Loucy (cell line): Measurements from ENCODE around the gene NKAP.
"Not testable (repeated sequence)": the region's sequence is repeated elsewhere in the genome, so short reads cannot be mapped to it uniquely, and the experiment has no call there.

Experiments used
- H2AFZ ChIP-seq: fragments of 200-600 bp; sonication (generic); 2 replicates; pipeline ENCODE4 v1.6.0; 2016; ENCODE audit warnings: antibody characterized with exemption, mild to moderate bottlenecking, low read length, moderate library complexity
- H3F3A ChIP-seq: fragments of 200-600 bp; 2 replicates; pipeline ENCODE4 v1.6.0; 2016; ENCODE audit warnings: antibody characterized with exemption, low read depth, mild to moderate bottlenecking
- H3K27me3 ChIP-seq: fragments of 200-600 bp; sonication (generic); 2 replicates; pipeline ENCODE4 v1.6.1; 2014; ENCODE audit warnings: low read length, mild to moderate bottlenecking; ENCODE audit not compliant: insufficient read depth, poor library complexity, severe bottlenecking
- H3K36me3 ChIP-seq: fragments of 200-600 bp; sonication (generic); 2 replicates; pipeline ENCODE4 v1.6.1; 2016; ENCODE audit warnings: low read length; ENCODE audit not compliant: insufficient read depth
- H3K4me1 ChIP-seq: fragments of 200-600 bp; sonication (generic); 2 replicates; pipeline ENCODE4 v1.5.1; 2014; ENCODE audit warnings: low read length, mild to moderate bottlenecking; ENCODE audit not compliant: insufficient read depth, poor library complexity, severe bottlenecking
- H3K4me2 ChIP-seq: fragments of 200-600 bp; sonication (generic); 2 replicates; pipeline ENCODE4 v1.6.0; 2014; ENCODE audit warnings: antibody characterized with exemption, low read length, low read depth, mild to moderate bottlenecking; ENCODE audit not compliant: poor library complexity, severe bottlenecking
- H3K4me3 ChIP-seq: fragments of 200-600 bp; sonication (generic); 2 replicates; pipeline ENCODE4 v1.5.1; 2014; ENCODE audit warnings: low read length, mild to moderate bottlenecking, mixed read lengths; ENCODE audit not compliant: poor library complexity, severe bottlenecking
- H3K79me2 ChIP-seq: fragments of 200-600 bp; sonication (generic); 2 replicates; pipeline ENCODE4 v1.6.1; 2014; ENCODE audit warnings: low read length; ENCODE audit not compliant: insufficient read depth
- H3K9ac ChIP-seq: fragments of 200-600 bp; sonication (generic); 2 replicates; pipeline ENCODE4 v1.6.0; 2014; ENCODE audit warnings: mild to moderate bottlenecking, low read depth, low read length, moderate library complexity; ENCODE audit not compliant: poor library complexity, severe bottlenecking
- H3K9me2 ChIP-seq: fragments of 200-600 bp; sonication (generic); replicated peaks from 2 replicates; pipeline ENCODE4 v1.6.1; 2016; ENCODE audit warnings: low read depth, low read length, mixed read lengths
- H3K9me3 ChIP-seq: fragments of 200-600 bp; sonication (generic); 2 replicates; pipeline ENCODE4 v1.6.1; 2014; ENCODE audit warnings: mild to moderate bottlenecking, antibody characterized with exemption, low read length, low read depth; ENCODE audit not compliant: insufficient read depth
- H4K20me1 ChIP-seq: fragments of 200-600 bp; sonication (generic); 2 replicates; pipeline ENCODE4 v1.6.0; 2014; ENCODE audit warnings: antibody characterized with exemption, low read length, mild to moderate bottlenecking; ENCODE audit not compliant: insufficient read depth, poor library complexity, severe bottlenecking
- CTCF ChIP-seq: fragments of 200-600 bp; sonication (generic); conservative IDR thresholded peaks from 2 replicates; pipeline ENCODE4 v1.5.1; 2014; ENCODE audit warnings: mild to moderate bottlenecking, antibody characterized with exemption, low read length
- EZH2phosphoT487 ChIP-seq: fragments of 200-600 bp; IDR thresholded peaks from 2 replicates; pipeline ENCODE4 v1.6.1; 2018; ENCODE audit warnings: antibody characterized with exemption, mild to moderate bottlenecking, moderate library complexity, borderline replicate concordance

The NKAP gene

GRCh38 chrX:119899125-119899524 lies 44.4 kb downstream of the NKAP start:
- no peak overlapping the region for H3K4me3 ChIP-seq
- H3K9ac ChIP-seq: no peak overlapping the region
- H4K20me1 ChIP-seq: no peaks in the 10 kb centered on the region
- H3F3A ChIP-seq: no peaks in the 10 kb centered on the region
- H3K4me1 ChIP-seq: no peaks in the 10 kb centered on the region
- H3K9me3 ChIP-seq: no peaks in the 10 kb centered on the region
- H3K4me2 ChIP-seq: no peak overlapping the region
- TF ChIP-seq CTCF (no peak), EZH2phosphoT487 (no peak)
- H3K79me2 ChIP-seq: no peaks in the 10 kb centered on the region
- no peaks in the 10 kb centered on the region for H3K36me3 ChIP-seq
- H3K9me2 ChIP-seq: no peaks in the 10 kb centered on the region
- H2AFZ ChIP-seq: no peak overlapping the region
- no peaks in the 10 kb centered on the region for H3K27me3 ChIP-seq

- H3K4me1 ChIP-seq: no peaks in the 10 kb centered on the region
- H3K9ac ChIP-seq: no peak within 1 kb of the TSS
- H2AFZ ChIP-seq: no peak within 1 kb of the TSS
- H3K4me3 ChIP-seq: no peak within 1 kb of the TSS
- no peaks in the 10 kb centered on the region for H3K9me2 ChIP-seq
- no peaks in the 10 kb centered on the region for H3F3A ChIP-seq
- H3K27me3 ChIP-seq: no peaks in the 10 kb centered on the region
- no peak within 1 kb of the TSS for H3K4me2 ChIP-seq
- no peaks in the 10 kb centered on the region for H3K9me3 ChIP-seq
- TF ChIP-seq CTCF (no peak), EZH2phosphoT487 (no peak)
- H4K20me1 ChIP-seq: no peaks in the 10 kb centered on the region
- H3K36me3 ChIP-seq: no peaks in the 10 kb centered on the region
- no peaks in the 10 kb centered on the region for H3K79me2 ChIP-seq
Measured at GRCh38 chrX:119895843-119896326, 47.7 kb downstream of the NKAP start, which contains the start of gene AKAP14. Gene AKAP14, plus strand, starts transcription at chrX:119895893. Its CDS starts 7,331 bp downstream, at chrX:119903224.

GRCh38 chrX:119891961-119892692 lies 51.4 kb downstream of the NKAP start:
- H3K9ac ChIP-seq: not testable (repeated sequence)

GRCh38 chrX:119890626-119891025 lies 52.9 kb downstream of the NKAP start:
- not testable (repeated sequence) for H3K79me2 ChIP-seq, H3K9ac ChIP-seq, H3K4me1 ChIP-seq, H4K20me1 ChIP-seq, H3K4me2 ChIP-seq, H2AFZ ChIP-seq, H3K4me3 ChIP-seq, H3K9me3 ChIP-seq, H3K9me2 ChIP-seq, H3K36me3 ChIP-seq, H3K27me3 ChIP-seq, H3F3A ChIP-seq

More at GRCh38 chrX:119891961-119892692, 51.4 kb downstream of the NKAP start:
- H3K9me2 ChIP-seq, H3K79me2 ChIP-seq, H3K4me3 ChIP-seq, H3K27me3 ChIP-seq, H4K20me1 ChIP-seq, H3K4me2 ChIP-seq, H3F3A ChIP-seq, H3K9me3 ChIP-seq, H3K36me3 ChIP-seq, H2AFZ ChIP-seq, H3K4me1 ChIP-seq: not testable (repeated sequence)
